ENCODE data around the gene GSDMA.

Gene GSDMA

GRCh38 chr17:39962642-39963220 is at the start of gene GSDMA:
Gene GSDMA (plus strand): TSS chr17:39963004. CDS start chr17:39965688, 2,684 bp downstream.
- DNase-seq (ENCODE audit: low read depth in 2 of 2), result no peak

- DNase-seq (ENCODE audit: low read depth in 2 of 2), result no peak
Measured at GRCh38 chr17:39913989-39914388, 48.8 kb upstream of the GSDMA start.

GRCh38 chr17:39915559-39915958 is 47.2 kb upstream of the GSDMA start:
- no peak for DNase-seq (ENCODE audit: low read depth in 2 of 2)

GRCh38 chr17:39916918-39917317 is 45.9 kb upstream of the GSDMA start:
- no peak for DNase-seq (ENCODE audit: low read depth in 2 of 2)

GRCh38 chr17:39919087-39919683 is 43.6 kb upstream of the GSDMA start:
- no peak for DNase-seq (ENCODE audit: low read depth in 2 of 2)

- DNase-seq (ENCODE audit: low read depth in 2 of 2), result peak in 1 of 2 donors; percentile 23
Measured at GRCh38 chr17:39920218-39921210, 42.3 kb upstream of the GSDMA start.

GRCh38 chr17:39921323-39921722 is 41.5 kb upstream of the GSDMA start:
- DNase-seq (ENCODE audit: low read depth in 2 of 2), result no peak

GRCh38 chr17:39922006-39922405 is 40.8 kb upstream of the GSDMA start:
- DNase-seq (ENCODE audit: low read depth in 2 of 2), result no peak

GRCh38 chr17:39923230-39923629 is 39.6 kb upstream of the GSDMA start:
- no peak for DNase-seq (ENCODE audit: low read depth in 2 of 2)

GRCh38 chr17:39923836-39924690 is 38.7 kb upstream of the GSDMA start:
- no peak for DNase-seq (ENCODE audit: low read depth in 2 of 2)

- no peak for DNase-seq (ENCODE audit: low read depth in 2 of 2)
Measured at GRCh38 chr17:39924691-39925055, 38.1 kb upstream of the GSDMA start.

- DNase-seq (ENCODE audit: low read depth in 2 of 2), result no peak
Measured at GRCh38 chr17:39925282-39926134, 37.3 kb upstream of the GSDMA start.

- DNase-seq (ENCODE audit: low read depth in 2 of 2), result no peak
Measured at GRCh38 chr17:39926135-39926587, 36.6 kb upstream of the GSDMA start.

GRCh38 chr17:39926588-39927100 is 36.2 kb upstream of the GSDMA start:
- peak in 1 of 2 donors; percentile 36 for DNase-seq (ENCODE audit: low read depth in 2 of 2)

- peak; percentile 88 to 90 for DNase-seq (ENCODE audit: low read depth in 2 of 2)
Measured at GRCh38 chr17:39927101-39927928, 35.5 kb upstream of the GSDMA start, which contains the start of the genes LRRC3C and ORMDL3. Gene LRRC3C (plus strand): TSS chr17:39927732. CDS start chr17:39941524, 13,792 bp downstream. Gene ORMDL3 (minus strand): TSS chr17:39927601. CDS start chr17:39924203, 3,398 bp downstream.

- no peak for DNase-seq (ENCODE audit: low read depth in 2 of 2)
Measured at GRCh38 chr17:39927929-39928857, 34.6 kb upstream of the GSDMA start.

GRCh38 chr17:39928858-39929645 is 33.8 kb upstream of the GSDMA start:
- no peak for DNase-seq (ENCODE audit: low read depth in 2 of 2)
